GM18502 (cell line): ENCODE results near the gene RILPL1.
"Not testable (repeated sequence)": the region's sequence is repeated elsewhere in the genome, so short reads cannot be mapped to it uniquely, and the experiment has no call there.

Experiments
- ATAC-seq: cut with Tn5 transposase; IDR thresholded peaks from one replicate; pipeline ENCODE4 v1.9.1; 2021; ENCODE audit warnings: mild to moderate bottlenecking; ENCODE audit not compliant: unreplicated experiment, poor library complexity

The RILPL1 gene

GRCh38 chr12:123531091-123531490 is 2.4 kb downstream of the RILPL1 start:
- no peak for ATAC-seq

- no peak for ATAC-seq
These were observed 2.9 kb downstream of the RILPL1 start for GRCh38 chr12:123530668-123531067.

GRCh38 chr12:123529686-123530085 is 3.8 kb downstream of the RILPL1 start:
- no peak for ATAC-seq

DNA sequence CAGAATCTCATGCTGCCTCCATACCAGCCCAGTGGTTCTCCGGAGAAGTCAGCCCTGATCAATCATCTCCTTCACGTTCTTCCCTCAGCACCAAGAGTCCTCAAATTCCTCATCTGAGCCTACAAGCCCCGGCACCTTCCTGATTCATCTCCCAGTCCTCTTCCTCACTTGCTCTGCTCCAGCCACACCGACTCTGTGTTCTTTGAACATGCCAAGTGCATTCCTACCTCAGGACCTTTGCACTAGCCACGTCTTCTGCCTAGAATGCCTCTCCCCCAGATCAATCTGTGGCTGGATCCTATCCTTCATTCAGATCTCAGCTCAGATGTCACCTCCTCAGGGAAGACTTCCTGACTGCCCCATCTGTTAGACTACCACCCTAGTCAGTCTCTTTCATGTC is 4.7 kb downstream of the RILPL1 start:
- no peak for ATAC-seq

DNA sequence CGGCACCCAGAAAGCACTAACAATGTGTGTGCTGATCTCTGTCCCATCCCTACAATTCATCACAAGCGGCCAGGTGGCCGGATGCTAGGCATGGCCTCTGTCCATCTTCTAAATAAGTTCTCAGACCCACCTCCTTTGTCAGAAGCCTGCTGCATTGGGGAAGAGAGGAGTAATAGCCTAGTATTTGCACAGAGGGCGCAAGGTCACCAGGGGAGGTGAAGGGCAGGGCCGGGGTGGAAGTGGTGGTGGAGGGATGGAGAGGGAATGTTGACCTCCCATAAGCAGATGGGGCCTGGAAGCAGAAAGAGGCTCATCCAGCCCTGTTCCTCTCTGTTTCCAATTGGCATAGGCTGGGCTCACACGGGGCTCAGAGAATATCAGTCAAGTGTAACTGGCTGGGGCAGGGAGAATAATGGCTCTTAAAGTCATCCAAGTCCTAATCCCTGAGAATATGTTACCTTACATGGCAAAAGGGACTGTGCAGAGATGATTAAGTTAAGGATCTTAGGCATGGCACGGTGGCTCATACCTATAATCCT is 6.9 kb downstream of the RILPL1 start:
- ATAC-seq = no peak

DNA sequence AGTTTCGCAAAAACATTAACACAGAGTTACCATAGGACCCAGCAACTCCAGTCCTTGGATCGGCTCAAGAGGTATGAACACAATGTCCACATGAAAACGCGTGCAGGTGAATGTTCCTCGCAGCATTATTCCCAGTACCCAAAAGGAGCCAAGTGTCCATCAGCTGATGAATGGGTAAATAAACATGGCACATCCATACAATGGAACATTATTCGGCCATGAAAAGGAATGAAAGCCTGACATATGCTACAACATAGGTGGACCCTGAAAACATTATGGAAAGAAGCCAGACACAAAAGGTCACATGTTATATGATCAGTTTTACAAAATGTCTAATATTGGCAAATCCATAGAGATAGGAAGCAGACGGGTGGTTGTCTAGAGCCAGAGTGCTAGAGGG is 9.1 kb downstream of the RILPL1 start:
- ATAC-seq = no peak

- no peak for ATAC-seq
These were observed 10.0 kb downstream of the RILPL1 start for GRCh38 chr12:123523518-123523917.

DNA sequence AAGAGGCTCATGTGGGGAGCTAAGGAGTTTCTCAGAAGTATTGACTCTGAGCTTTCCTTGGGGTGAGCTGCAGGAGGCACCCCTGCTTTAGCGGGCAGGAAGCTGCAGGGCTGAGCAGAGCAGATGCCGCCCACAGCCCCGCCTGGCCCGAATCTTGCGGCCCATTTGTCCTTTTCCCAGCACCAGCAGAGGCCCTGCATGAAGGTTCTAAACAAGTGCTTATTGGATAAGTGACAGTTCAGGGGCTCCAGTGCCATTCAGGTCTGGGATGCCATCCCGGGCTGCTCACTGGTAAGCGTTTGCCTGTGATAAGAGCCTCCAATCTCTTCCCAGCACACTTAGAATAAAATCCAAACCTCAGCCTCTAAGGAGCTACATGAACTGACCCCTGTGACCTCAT is 11.4 kb downstream of the RILPL1 start:
- no peak for ATAC-seq

DNA sequence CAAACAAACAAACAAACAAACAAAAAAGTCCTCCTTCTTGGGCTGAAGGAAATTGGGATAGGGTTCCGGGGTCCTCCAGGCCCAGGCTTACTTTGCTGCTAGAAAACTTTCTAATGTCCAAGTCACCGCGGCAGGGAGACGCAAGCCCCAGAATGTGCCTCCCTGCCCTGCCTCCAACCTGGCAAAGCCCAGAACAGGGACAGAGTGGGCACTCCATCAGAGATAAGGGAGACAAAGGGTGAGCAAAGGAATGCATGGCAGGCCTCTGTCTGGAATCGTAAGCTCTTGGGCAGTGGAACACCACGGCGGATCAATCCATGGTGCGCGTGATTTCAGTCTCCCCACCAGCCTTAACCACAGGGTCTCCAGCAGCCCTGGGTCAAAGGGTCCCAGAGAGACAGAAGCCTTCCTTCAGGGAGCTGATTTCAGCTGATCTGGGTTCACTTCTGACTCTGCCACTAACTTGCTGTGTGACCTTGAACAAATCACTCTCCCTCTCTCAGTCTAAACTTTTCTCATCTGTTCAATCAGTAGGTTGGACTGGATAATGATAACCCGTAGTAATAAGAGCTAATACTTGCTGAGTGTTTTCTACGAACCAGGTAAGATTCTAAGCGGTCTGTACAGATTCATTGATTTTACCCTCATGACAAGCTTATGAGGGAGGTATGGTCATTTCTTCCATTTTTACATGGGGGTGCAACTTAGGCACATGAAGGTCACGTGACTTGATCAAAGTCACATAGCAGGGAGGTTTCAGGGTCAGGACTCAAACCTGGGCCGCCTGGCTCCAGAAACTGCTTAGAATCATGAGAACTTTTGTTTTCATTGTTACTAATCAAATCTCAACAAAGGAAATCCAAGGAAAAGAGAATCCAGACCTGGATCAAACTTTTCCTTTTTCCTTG is 12.7 kb downstream of the RILPL1 start:
- ATAC-seq = no peak

DNA sequence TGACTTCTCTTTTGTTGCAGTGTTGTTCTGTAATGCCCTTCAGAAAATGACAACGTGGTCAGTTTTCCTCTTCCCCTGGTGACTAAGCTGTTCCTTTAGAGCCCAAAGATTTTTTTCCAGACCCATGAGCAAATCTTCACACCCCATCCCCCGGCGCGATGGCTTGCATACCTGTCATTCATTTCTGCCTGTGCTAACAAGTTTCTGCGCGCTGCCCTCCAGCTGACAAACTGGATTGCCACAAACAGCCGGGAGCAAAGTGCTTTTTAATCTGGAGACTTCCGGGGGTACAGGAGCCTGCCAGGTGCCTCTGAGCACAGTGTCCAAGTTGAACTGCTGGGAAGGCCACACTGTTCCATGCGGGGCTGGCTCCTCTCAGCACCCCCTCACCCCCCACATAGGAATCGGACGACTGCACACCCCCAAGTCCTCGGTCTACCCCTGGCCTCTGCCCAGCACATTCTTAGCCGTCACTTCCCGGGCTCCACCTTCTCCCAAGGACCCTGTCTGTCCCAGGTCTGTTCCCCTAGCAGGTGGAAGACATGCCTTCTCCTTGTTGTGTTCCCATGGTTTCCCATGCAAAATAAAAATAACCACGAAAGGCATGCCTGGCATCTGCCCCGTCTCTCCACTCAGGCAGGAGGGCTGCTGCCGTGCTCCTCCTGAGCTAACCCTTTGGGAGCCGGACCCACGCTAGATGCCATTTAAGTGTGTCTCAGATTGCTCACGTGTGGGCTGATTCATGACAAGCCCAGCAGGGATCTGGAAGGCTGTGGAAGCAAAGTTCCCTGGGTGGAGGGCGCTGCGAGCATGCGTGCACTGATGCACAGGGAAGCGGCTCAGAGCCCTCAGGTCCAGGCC is 14.1 kb downstream of the RILPL1 start:
- ATAC-seq = no peak

- ATAC-seq = no peak
These were observed 17.2 kb downstream of the RILPL1 start for GRCh38 chr12:123516216-123516780.

DNA sequence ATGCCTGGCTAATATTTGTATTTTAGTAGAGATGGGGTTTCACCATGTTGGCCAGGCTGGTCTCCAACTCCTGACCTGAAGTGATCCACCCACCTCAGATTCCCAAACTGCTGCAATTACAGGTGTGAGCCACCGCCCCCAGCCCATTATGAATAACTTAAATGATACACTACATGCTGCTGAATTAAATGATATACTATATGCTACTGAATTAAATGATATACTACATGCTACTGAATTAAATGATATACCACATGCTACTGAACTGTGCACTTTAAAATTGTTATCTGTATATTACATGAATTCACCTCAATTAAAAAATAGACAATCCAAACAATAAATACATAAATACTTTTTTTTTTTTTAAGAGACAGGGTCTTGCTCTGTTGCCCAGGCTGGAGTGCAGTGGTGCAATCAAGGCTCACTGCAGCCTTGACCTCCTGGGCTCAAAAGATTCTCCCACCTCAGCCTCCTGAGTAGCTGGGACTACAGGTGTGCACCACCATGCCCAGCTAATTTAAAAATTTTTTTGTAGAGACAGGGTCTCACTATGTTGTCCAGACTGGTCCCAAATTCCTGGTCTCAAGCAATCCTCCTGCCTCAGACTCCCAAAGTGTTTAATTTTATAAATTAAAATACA is 18.8 kb downstream of the RILPL1 start:
- not testable (repeated sequence) for ATAC-seq

DNA sequence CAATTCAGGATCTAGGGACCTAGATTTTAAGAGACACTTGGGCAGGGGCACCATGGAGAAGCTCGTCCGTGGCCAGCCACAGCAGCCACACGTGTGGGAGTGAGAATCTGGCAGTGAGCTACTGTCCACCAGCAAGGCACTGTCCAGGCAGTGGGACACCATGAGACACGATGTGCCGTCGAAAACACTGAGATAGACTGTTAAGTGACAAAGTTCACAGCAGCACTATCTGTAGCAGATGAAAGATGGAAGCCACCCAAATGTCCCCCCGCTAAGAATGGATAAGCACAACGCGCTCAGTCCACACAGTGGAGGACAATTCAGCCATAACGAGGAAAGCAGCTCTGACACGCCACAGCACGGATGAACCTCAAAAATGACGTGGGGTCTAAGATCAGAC is 19.7 kb downstream of the RILPL1 start:
- ATAC-seq = no peak

DNA sequence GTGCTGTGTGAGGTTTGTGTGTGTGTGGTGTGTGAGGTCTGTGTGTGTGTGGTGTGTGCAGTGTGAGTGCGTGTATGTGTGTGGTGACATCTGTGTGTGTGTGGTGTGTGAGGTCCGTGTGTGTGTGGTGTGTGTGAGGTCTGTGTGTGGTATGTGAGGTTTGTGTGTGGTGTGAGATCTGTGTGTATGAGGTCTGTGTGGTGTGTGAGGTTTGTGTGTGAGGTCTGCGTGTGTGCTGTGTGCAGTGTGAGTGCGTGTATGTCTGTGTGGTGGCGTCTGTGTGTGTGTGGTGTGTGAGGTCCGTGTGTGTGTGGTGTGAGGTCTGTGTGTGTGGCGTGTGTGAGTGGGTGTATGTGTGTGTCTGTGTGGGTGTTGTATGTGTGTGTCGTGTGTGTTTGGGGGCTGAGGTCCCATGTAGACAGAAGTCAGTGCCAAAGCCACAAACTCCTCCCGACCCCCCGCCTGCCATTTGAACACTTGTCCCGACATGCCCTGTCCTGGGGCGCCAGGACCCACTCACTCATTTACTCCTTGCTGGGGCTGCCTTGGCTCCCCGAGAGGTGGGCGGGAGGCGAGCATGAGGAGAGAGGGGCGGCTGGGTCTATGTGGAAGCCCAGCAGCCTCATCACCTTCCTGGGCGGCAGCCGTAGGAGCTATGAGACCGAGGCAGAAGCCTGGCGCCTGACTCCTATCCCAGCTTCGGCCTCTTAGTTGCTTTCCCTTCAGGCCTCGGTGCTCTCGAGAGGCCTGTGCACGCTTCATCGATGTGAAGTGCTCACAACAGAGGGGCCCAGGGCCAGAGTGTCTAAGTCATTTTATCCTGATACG is 20.5 kb downstream of the RILPL1 start:
- no peak for ATAC-seq

- ATAC-seq = no peak
These were observed 26.7 kb downstream of the RILPL1 start for GRCh38 chr12:123506843-123507236.

DNA sequence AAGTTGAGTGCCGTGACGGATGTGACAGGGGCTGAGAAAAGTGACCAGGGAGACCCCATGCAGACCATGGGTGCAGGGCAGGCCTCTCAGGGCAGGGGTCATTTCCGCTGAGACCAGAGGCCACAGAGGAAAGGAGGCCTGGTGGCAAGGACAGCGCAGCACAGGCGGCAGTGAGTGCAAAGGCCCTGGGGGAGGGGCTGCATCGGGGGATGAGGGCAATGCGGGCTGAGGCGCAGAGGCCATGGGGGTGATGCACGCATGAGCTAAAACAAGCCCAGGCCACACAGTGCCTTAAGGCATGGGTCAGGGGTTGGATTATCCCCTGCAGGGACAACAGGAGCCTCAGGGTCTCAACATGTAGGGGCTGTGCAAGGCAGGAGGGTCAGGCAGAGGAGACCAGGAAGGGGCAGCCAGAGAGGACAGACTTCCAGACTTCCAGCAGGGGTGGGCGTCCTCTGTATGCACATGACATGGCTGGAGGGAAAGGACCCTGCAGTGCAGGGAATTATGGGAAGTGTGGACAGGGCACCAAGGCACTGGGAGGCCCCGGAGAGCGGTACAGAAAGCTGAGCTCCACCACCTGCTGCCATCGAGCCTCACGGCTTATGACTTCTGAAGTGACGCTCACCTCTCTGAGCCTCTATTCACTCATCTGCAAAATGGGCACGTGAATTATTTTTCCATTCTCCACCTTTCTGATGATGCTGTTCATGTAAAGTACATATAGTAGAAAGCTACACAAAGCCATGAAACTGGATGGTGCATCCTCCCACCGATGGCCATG is 27.3 kb downstream of the RILPL1 start:
- no peak for ATAC-seq

GRCh38 chr12:123502163-123502704 is 31.3 kb downstream of the RILPL1 start:
- ATAC-seq = no peak

GRCh38 chr12:123499332-123499731 is 34.2 kb downstream of the RILPL1 start:
- no peak for ATAC-seq
